SK-N-SH (cell line): ENCODE results near the gene CEL. TPM values are rescaled to one million over a fixed set of nuclear protein-coding genes. Genes with fewer than 3 reads are reported as not detected.

Experiments used
- CTCF ChIA-PET: fragments of 300-600, 350-600 bp; formaldehyde crosslinking; extraction: SDS; loops from one replicate; lab custom pipeline; 2021; lab: Yijun Ruan, JAX
- POLR2A ChIA-PET: fragments of 350-600 bp; sonication (Branson Sonifier 250); formaldehyde crosslinking; extraction: SDS; loops from one replicate; lab custom pipeline; 2020; ENCODE audit warnings: antibody characterized with exemption, inconsistent platforms; lab: Yijun Ruan, JAX
- DNase-seq: peaks from one replicate; pipeline ENCODE4 v3.0.0; 2012
- H2AFZ ChIP-seq: fragments of 200-600 bp; sonication (generic); 2 replicates; pipeline ENCODE4 v1.8.1; 2016; ENCODE audit warnings: antibody characterized with exemption, mild to moderate bottlenecking, low read depth
- H3F3A ChIP-seq: fragments of 200-600 bp; sonication (generic); replicated peaks from 2 replicates; pipeline ENCODE3; 2016; ENCODE audit warnings: antibody characterized with exemption, mild to moderate bottlenecking; ENCODE audit not compliant: insufficient read depth
- H3K27ac ChIP-seq, 2 experiments: fragments of 200-500 bp in 1 of 2; fragments of 200-600 bp in 1 of 2; sonication (Bioruptor generic) in 1 of 2; sonication (generic), shearing (Covaris generic) in 1 of 2; 2 replicates each; pipeline versions ENCODE4 v1.5.1 to v1.6.1; 2014 to 2016; ENCODE audit warnings: low read depth in 2 of 2, inconsistent platforms in 1 of 2, low read length in 1 of 2, mild to moderate bottlenecking in 1 of 2, mixed read lengths in 1 of 2
- H3K27me3 ChIP-seq: fragments of 200-600 bp; sonication (generic), shearing (Covaris generic); 2 replicates; pipeline ENCODE4 v1.6.1; 2016; ENCODE audit warnings: mixed run types; ENCODE audit not compliant: insufficient read depth
- H3K36me3 ChIP-seq, 2 experiments: fragments of 200-500 bp in 1 of 2; fragments of 200-600 bp in 1 of 2; sonication (Bioruptor generic) in 1 of 2; sonication (generic) in 1 of 2; replicated peaks in 1 of 2; 2 replicates each; pipeline versions ENCODE3 to v1.5.1; 2014 to 2016; ENCODE audit warnings: low read length in 1 of 2, mild to moderate bottlenecking in 1 of 2; ENCODE audit not compliant: insufficient read depth in 2 of 2, control insufficient read depth in 1 of 2
- H3K4me1 ChIP-seq, 2 experiments: fragments of 200-500 bp in 1 of 2; fragments of 200-600 bp in 1 of 2; sonication (Bioruptor generic) in 1 of 2; sonication (generic), shearing (Covaris generic) in 1 of 2; 2 replicates each; pipeline versions ENCODE4 v1.5.1 to v1.6.1; 2014 to 2016; ENCODE audit warnings: low read depth in 1 of 2, low read length in 1 of 2, mixed run types in 1 of 2; ENCODE audit not compliant: insufficient read depth in 2 of 2, control insufficient read depth in 1 of 2
- H3K4me2 ChIP-seq: fragments of 200-600 bp; sonication (generic), shearing (Covaris generic); 2 replicates; pipeline ENCODE4 v1.6.1; 2017; ENCODE audit warnings: mixed run types
- H3K4me3 ChIP-seq, 2 experiments: fragments of 200-500 bp in 1 of 2; fragments of 200-600 bp in 1 of 2; sonication (Bioruptor generic) in 1 of 2; sonication (generic), shearing (Covaris generic) in 1 of 2; 2 replicates each; pipeline versions ENCODE4 v1.5.1 to v1.8.1; 2014 to 2016; ENCODE audit warnings: low read depth in 2 of 2, inconsistent platforms in 1 of 2, low read length in 1 of 2, mild to moderate bottlenecking in 1 of 2, mixed read lengths in 1 of 2, moderate library complexity in 1 of 2
- H3K79me2 ChIP-seq: fragments of 200-600 bp; sonication (generic); 2 replicates; pipeline ENCODE4 v1.8.1; 2017; ENCODE audit warnings: mild to moderate bottlenecking; ENCODE audit not compliant: insufficient read depth
- H3K9ac ChIP-seq: fragments of 200-600 bp; sonication (generic); 2 replicates; pipeline ENCODE4 v1.6.1; 2017; ENCODE audit warnings: mixed run types
- H3K9me2 ChIP-seq: fragments of 200-600 bp; sonication (generic); 2 replicates; pipeline ENCODE4 v1.6.1; 2017; ENCODE audit warnings: mixed run types
- H3K9me3 ChIP-seq: fragments of 200-600 bp; sonication (generic); 2 replicates; pipeline ENCODE4 v1.6.1; 2017; ENCODE audit warnings: mixed run types, mild to moderate bottlenecking, moderate library complexity
- H4K20me1 ChIP-seq: fragments of 200-600 bp; sonication (generic); 2 replicates; pipeline ENCODE4 v1.6.1; 2017; ENCODE audit warnings: mild to moderate bottlenecking, mixed run types; ENCODE audit not compliant: insufficient read depth
- CHD2 ChIP-seq: fragments of 150-350 bp; IDR thresholded peaks from 2 replicates; pipeline ENCODE4 v1.6.1; 2018; ENCODE audit warnings: low read length; ENCODE audit not compliant: partially characterized antibody
- CTCF ChIP-seq: fragments of 200-600 bp; sonication (generic); IDR thresholded peaks from 2 replicates; pipeline ENCODE4 v1.6.1; 2017; ENCODE audit warnings: antibody characterized with exemption, mild to moderate bottlenecking, moderate library complexity
- EP300 ChIP-seq, 2 experiments: IDR thresholded peaks; 2 replicates each; pipeline versions ENCODE4 v1.4.0 to v1.6.1; 2012; ENCODE audit warnings: borderline replicate concordance in 1 of 2, low read depth in 1 of 2, low read length in 1 of 2
- FOXM1 ChIP-seq: IDR thresholded peaks from 2 replicates; pipeline ENCODE4 v1.4.0; 2012; ENCODE audit warnings: low read depth, mild to moderate bottlenecking
- GABPA ChIP-seq: IDR thresholded peaks from 2 replicates; pipeline ENCODE4 v1.4.0; 2012; ENCODE audit warnings: low read depth, mild to moderate bottlenecking
- GATA2 ChIP-seq: sonication (generic); formaldehyde crosslinking; IDR thresholded peaks from 2 replicates; pipeline ENCODE4 v1.5.0; 2020; ENCODE audit warnings: mild to moderate bottlenecking, missing genetic modification reagents
- JUND ChIP-seq: IDR thresholded peaks from 2 replicates; pipeline ENCODE4 v1.4.0; 2012
- MEF2A ChIP-seq: IDR thresholded peaks from 2 replicates; pipeline ENCODE4 v1.4.0; 2012; ENCODE audit warnings: low read depth, borderline replicate concordance
- MXI1 ChIP-seq: IDR thresholded peaks from 2 replicates; pipeline ENCODE4 v1.6.1; 2012; ENCODE audit warnings: mild to moderate bottlenecking, low read depth, low read length, improper control_type of control experiment
- NRF1 ChIP-seq: IDR thresholded peaks from 2 replicates; pipeline ENCODE4 v1.6.1; 2012; ENCODE audit warnings: low read depth, mild to moderate bottlenecking, low read length
- PBX3 ChIP-seq: IDR thresholded peaks from 2 replicates; pipeline ENCODE4; 2012
- POLR2AphosphoS5 ChIP-seq: IDR thresholded peaks from 2 replicates; pipeline ENCODE4 v1.6.1; 2012; ENCODE audit warnings: low read depth, low read length
- RAD21 ChIP-seq: IDR thresholded peaks from 2 replicates; pipeline ENCODE4 v1.6.1; 2012; ENCODE audit warnings: mild to moderate bottlenecking, low read length
- RXRA ChIP-seq: IDR thresholded peaks from 2 replicates; pipeline ENCODE4 v1.4.0; 2012; ENCODE audit warnings: low read depth, mild to moderate bottlenecking, borderline replicate concordance
- SMC3 ChIP-seq: IDR thresholded peaks from 2 replicates; pipeline ENCODE4 v1.6.1; 2012; ENCODE audit warnings: low read depth, low read length, improper control_type of control experiment
- TAF1 ChIP-seq: IDR thresholded peaks from 2 replicates; pipeline ENCODE4 v1.6.1; 2012; ENCODE audit warnings: low read depth, mild to moderate bottlenecking, low read length, moderate library complexity, borderline replicate concordance
- USF1 ChIP-seq: IDR thresholded peaks from 2 replicates; pipeline ENCODE4 v1.4.0; 2012; ENCODE audit warnings: low read depth, borderline replicate concordance
- ZBTB33 ChIP-seq: IDR thresholded peaks from 2 replicates; pipeline ENCODE4 v1.4.0; 2012; ENCODE audit warnings: low read depth, borderline replicate concordance
- WGBS: methylation state at CpG from one replicate; pipeline ENCODE4 v1.1.6; 2017; ENCODE audit warnings: low lambda C conversion rate; 5-methylcytosine and 5-hydroxymethylcytosine counted together
- polyA plus RNA-seq, 3 experiments: library from polyadenylated mRNA; depleted of rRNA; stranded (reverse); fragments of >200 nt; gene quantifications; 2 replicates each; pipeline ENCODE4 v1.2.3, GENCODE V29; 2012

CEL gene
- polyA plus RNA-seq, 1 of the 3 experiments (the other 2 are of a cell fraction), result 0.87 TPM

- TF ChIP-seq ZBTB33 (no peak), CTCF (no peak), GABPA (no peak), SMC3 (no peak), NRF1 (no peak), RAD21 (no peak), POLR2AphosphoS5 (no peak), JUND (no peak)
- TF ChIP-seq, all 33 proteins: peak for 0
Measured at GRCh38 chr9:133041958-133042357, 19.8 kb upstream of the CEL start (continued).

GRCh38 chr9:133042676-133043075 is 19.1 kb upstream of the CEL start:
- no peak overlapping the region for H3K9ac ChIP-seq
- peaks cover 2% of the 10 kb centered on the region for H3F3A ChIP-seq
- no peaks in the 10 kb centered on the region for H3K9me2 ChIP-seq
- TF ChIP-seq EP300 (IDR thresholded peaks at IDR 0.05; ENCODE audit: borderline replicate concordance in 1 of 2, low read depth in 1 of 2, low read length in 1 of 2), result no peak
- no peak for TF ChIP-seq FOXM1
- TF ChIP-seq RXRA, result no peak
- TF ChIP-seq CTCF, result no peak
- TF ChIP-seq NRF1, result no peak
- TF ChIP-seq MEF2A, result no peak
- no peak for TF ChIP-seq CHD2
- no peak for TF ChIP-seq USF1
- no peak for TF ChIP-seq GATA2 (CRISPR knock-in tag)
- no peak for TF ChIP-seq MXI1
- TF ChIP-seq PBX3, result no peak
- no peak for TF ChIP-seq POLR2AphosphoS5
- no peak for TF ChIP-seq TAF1
- peaks cover 37% of the 10 kb centered on the region for H4K20me1 ChIP-seq
- H3K36me3 ChIP-seq, result peaks cover 26 to 49% of the 10 kb centered on the region in 2 experiments
- no peak overlapping the region for H3K4me3 ChIP-seq
- no peak overlapping the region for H3K27ac ChIP-seq
- no peaks in the 10 kb centered on the region for H3K4me1 ChIP-seq
- ChIA-PET POLR2A (no interaction called here), CTCF (interaction anchor here (1.3 to 9.7 kb wide), 6 partner anchors 11 to 121 kb away, joined by 3 to 109 read pairs (median 4); partner anchors contain the start of genes GBGT1 and GTF3C5)
- no peaks in the 10 kb centered on the region for H3K9me3 ChIP-seq
- peaks cover 44% of the 10 kb centered on the region for H3K79me2 ChIP-seq
- H3K4me2 ChIP-seq, result no peak overlapping the region
- no peaks in the 10 kb centered on the region for H3K27me3 ChIP-seq
- 94% methylated on average over 7 of the region's 8 CpGs for WGBS
- no peak for DNase-seq
- H2AFZ ChIP-seq, result no peak overlapping the region
